Measurements from ENCODE around the gene PTGDR.

PTGDR gene

GRCh38 chr14:52312931-52313355 lies 45.4 kb downstream of the PTGDR start:
- no peak for DNase-seq (ENCODE audit: low read depth)

GRCh38 chr14:52313462-52313861 lies 46.0 kb downstream of the PTGDR start:
- DNase-seq (ENCODE audit: low read depth), result no peak

GRCh38 chr14:52313903-52314594 lies 46.6 kb downstream of the PTGDR start, which contains the start of gene PTGER2:
Gene PTGER2, plus strand, starts transcription at chr14:52314312. Its CDS starts 237 bp downstream, at chr14:52314549.
- DNase-seq (ENCODE audit: low read depth), result no peak

- DNase-seq (ENCODE audit: low read depth), result no peak
Measured at GRCh38 chr14:52314595-52315354, 47.3 kb downstream of the PTGDR start.

GRCh38 chr14:52315355-52315718 lies 47.8 kb downstream of the PTGDR start:
- no peak for DNase-seq (ENCODE audit: low read depth)

- no peak for DNase-seq (ENCODE audit: low read depth)
Measured at GRCh38 chr14:52318062-52318461, 50.6 kb downstream of the PTGDR start.

GRCh38 chr14:52318826-52319645 lies 51.5 kb downstream of the PTGDR start:
- DNase-seq (ENCODE audit: low read depth), result no peak

- DNase-seq (ENCODE audit: low read depth), result no peak
Measured at GRCh38 chr14:52319919-52320318, 52.4 kb downstream of the PTGDR start.

GRCh38 chr14:52325126-52325525 lies 57.6 kb downstream of the PTGDR start:
- DNase-seq (ENCODE audit: low read depth), result no peak

GRCh38 chr14:52325630-52326029 lies 58.1 kb downstream of the PTGDR start:
- no peak for DNase-seq (ENCODE audit: low read depth)
